Activated naive CD8-positive, alpha-beta T cell treated with anti-CD3 and anti-CD28 coated beads, Interleukin-2, amount 50 U/mL, for 24 hours (primary cell): ENCODE measurements around the gene MSH4.
"Not testable (repeated sequence)": the region's sequence is repeated elsewhere in the genome, so short reads cannot be mapped to it uniquely, and the experiment has no call there.

Experiments used
- ATAC-seq: fragments of 150-1000 bp; cut with Tn5 transposase; one replicate; pipeline ENCODE4 v1.10.0; 2021
- DNase-seq: peaks from one replicate; pipeline ENCODE4 v3.0.0; 2021
- H3K27ac Mint-ChIP-seq: one replicate; pipeline ENCODE4 v1.8.0; 2021; ENCODE audit warnings: mild to moderate bottlenecking, mixed read lengths
- H3K27me3 Mint-ChIP-seq: one replicate; pipeline ENCODE4 v1.8.0; 2021; ENCODE audit warnings: mixed read lengths
- H3K36me3 Mint-ChIP-seq: one replicate; pipeline ENCODE4 v1.8.0; 2021; ENCODE audit warnings: low read depth, mixed read lengths
- H3K4me1 Mint-ChIP-seq: one replicate; pipeline ENCODE4 v1.8.0; 2021; ENCODE audit warnings: mixed read lengths
- H3K4me3 Mint-ChIP-seq: one replicate; pipeline ENCODE4 v1.8.0; 2021; ENCODE audit warnings: mild to moderate bottlenecking, moderate library complexity, mixed read lengths
- H3K9me3 Mint-ChIP-seq: one replicate; pipeline ENCODE4 v1.8.0; 2021; ENCODE audit warnings: mixed read lengths

Gene MSH4

GRCh38 chr1:75943037-75943436 lies 146.4 kb downstream of the MSH4 start:
- H3K9me3 Mint-ChIP-seq: peaks cover 34% of the 10 kb centered on the region
- not testable (repeated sequence) for H3K36me3 Mint-ChIP-seq, H3K4me3 Mint-ChIP-seq, DNase-seq, H3K4me1 Mint-ChIP-seq, ATAC-seq, H3K27me3 Mint-ChIP-seq, H3K27ac Mint-ChIP-seq

- Mint-ChIP-seq H3K9me3 (peaks cover 18% of the 10 kb centered on the region), H3K4me1 (no peaks in the 10 kb centered on the region), H3K27ac (no peak overlapping the region), H3K4me3 (no peak overlapping the region), H3K27me3 (no peaks in the 10 kb centered on the region), H3K36me3 (no peaks in the 10 kb centered on the region)
- no peak for DNase-seq
- no peak for ATAC-seq
Measured at GRCh38 chr1:75950176-75950575, 153.5 kb downstream of the MSH4 start.

GRCh38 chr1:75952016-75952415 lies 155.3 kb downstream of the MSH4 start:
- Mint-ChIP-seq H3K9me3 (peaks cover 4% of the 10 kb centered on the region), H3K36me3 (no peaks in the 10 kb centered on the region), H3K4me1 (no peaks in the 10 kb centered on the region), H3K27me3 (no peaks in the 10 kb centered on the region), H3K27ac (no peak overlapping the region), H3K4me3 (no peak overlapping the region)
- ATAC-seq: no peak
- no peak for DNase-seq

- no peaks in the 10 kb centered on the region for H3K4me1 Mint-ChIP-seq
- H3K27ac Mint-ChIP-seq: no peak overlapping the region
- H3K4me3 Mint-ChIP-seq: no peak overlapping the region
- no peaks in the 10 kb centered on the region for H3K27me3 Mint-ChIP-seq
- ATAC-seq (no peak), DNase-seq (no peak)
- no peaks in the 10 kb centered on the region for H3K9me3 Mint-ChIP-seq
- no peaks in the 10 kb centered on the region for H3K36me3 Mint-ChIP-seq
Measured at GRCh38 chr1:75953461-75953860, 156.8 kb downstream of the MSH4 start.

- no peak for DNase-seq
- no peak for ATAC-seq
- H3K9me3 Mint-ChIP-seq: no peaks in the 10 kb centered on the region
- no peak overlapping the region for H3K27ac Mint-ChIP-seq
- H3K27me3 Mint-ChIP-seq: no peaks in the 10 kb centered on the region
- H3K4me3 Mint-ChIP-seq: no peak overlapping the region
- no peaks in the 10 kb centered on the region for H3K4me1 Mint-ChIP-seq
- no peaks in the 10 kb centered on the region for H3K36me3 Mint-ChIP-seq
Measured at GRCh38 chr1:75954586-75954985, 157.9 kb downstream of the MSH4 start.
